ENCODE data around the gene XPOT. TPM values are rescaled to one million over a fixed set of nuclear protein-coding genes. Genes with fewer than 3 reads are reported as not detected.
"Not testable (repeated sequence)": the region's sequence is repeated elsewhere in the genome, so short reads cannot be mapped to it uniquely, and the experiment has no call there.

XPOT gene, protein sequence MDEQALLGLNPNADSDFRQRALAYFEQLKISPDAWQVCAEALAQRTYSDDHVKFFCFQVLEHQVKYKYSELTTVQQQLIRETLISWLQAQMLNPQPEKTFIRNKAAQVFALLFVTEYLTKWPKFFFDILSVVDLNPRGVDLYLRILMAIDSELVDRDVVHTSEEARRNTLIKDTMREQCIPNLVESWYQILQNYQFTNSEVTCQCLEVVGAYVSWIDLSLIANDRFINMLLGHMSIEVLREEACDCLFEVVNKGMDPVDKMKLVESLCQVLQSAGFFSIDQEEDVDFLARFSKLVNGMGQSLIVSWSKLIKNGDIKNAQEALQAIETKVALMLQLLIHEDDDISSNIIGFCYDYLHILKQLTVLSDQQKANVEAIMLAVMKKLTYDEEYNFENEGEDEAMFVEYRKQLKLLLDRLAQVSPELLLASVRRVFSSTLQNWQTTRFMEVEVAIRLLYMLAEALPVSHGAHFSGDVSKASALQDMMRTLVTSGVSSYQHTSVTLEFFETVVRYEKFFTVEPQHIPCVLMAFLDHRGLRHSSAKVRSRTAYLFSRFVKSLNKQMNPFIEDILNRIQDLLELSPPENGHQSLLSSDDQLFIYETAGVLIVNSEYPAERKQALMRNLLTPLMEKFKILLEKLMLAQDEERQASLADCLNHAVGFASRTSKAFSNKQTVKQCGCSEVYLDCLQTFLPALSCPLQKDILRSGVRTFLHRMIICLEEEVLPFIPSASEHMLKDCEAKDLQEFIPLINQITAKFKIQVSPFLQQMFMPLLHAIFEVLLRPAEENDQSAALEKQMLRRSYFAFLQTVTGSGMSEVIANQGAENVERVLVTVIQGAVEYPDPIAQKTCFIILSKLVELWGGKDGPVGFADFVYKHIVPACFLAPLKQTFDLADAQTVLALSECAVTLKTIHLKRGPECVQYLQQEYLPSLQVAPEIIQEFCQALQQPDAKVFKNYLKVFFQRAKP
- total RNA-seq, result 39.3 and 52.2 TPM in 2 replicates

DNA sequence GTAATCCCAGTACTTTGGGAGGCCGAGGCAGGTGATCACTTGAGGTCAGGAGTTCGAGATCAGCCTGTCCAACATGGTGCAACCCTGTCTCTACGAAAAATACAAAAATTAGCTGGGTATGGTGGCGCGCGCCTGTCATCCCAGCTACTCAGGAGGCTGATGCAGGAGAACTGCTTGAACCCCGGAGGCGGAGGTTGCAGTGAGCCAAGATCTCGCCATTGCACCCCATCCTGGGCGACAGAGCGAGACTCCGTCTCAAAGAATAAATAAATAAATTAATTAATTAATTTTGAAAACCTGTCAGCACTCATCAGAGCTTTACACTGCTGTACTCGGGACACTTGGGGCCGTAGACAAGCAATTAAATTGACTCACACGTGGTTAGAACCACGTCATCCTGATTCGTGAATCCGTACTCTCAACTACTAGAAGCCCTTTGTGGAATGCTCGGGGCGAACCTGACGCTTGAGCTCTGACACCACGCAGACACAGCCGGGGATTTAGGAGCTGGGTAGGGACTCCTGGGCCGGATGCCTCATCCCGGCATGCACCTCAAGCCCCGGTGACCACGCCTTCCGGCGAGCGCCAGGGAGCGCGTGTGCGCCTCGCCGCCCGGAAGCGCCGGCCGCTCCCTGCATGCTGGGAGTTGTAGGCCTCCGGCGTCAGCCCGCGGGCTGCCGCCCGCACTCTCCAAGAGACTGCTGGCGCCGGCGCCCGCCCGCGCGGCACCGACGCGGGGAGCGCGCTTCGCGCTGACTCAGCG is at the start of gene XPOT:
Gene XPOT (plus strand): TSS at position 686 of the 763 bp plus-strand sequence. CDS start 5,644 bp downstream, outside the sequence.
- DNase-seq (ENCODE audit: extremely low read depth, low read depth, low spot score), result peak; percentile 72

DNA sequence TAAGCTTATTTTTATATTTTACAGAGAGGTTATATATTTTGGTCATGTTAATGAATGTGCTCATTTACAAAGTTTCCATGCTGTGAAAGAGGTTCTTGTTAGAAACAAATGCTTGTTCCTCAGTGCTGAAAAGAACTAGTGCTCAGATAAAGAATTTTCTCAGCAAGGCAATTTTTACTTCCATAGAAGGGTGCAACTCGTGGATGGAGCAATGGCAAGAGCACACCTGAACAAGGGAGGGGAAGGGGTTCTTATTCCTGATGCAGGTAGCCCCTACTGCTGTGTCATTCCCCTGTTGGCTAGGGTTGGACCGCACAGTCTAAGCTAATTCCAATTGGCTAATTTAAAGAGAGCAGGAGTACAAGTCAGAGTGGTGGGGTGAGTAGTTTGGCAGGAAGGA is 48.0 kb upstream of the XPOT start:
- DNase-seq (ENCODE audit: extremely low read depth, low read depth, low spot score), result not testable (repeated sequence)

DNA sequence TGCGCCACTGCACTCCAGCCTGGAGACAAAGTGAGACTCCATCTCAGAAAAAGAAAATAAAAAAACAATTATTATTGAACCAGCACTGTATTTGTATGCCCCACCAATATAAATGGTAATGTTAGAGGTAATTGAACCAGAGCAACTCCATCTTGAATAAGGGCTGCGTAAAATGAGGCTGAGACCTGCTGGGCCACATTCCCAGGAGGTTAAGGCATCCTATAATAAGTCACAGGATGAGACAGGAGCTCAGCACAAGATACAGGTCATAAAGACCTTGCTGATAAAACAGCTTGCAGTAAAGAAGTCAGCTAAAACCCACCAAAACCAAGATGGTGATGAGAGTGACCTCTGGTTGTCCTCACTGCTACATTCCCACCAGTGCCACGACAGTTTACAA is 43.0 kb upstream of the XPOT start:
- DNase-seq (ENCODE audit: extremely low read depth, low read depth, low spot score), result not testable (repeated sequence)

DNA sequence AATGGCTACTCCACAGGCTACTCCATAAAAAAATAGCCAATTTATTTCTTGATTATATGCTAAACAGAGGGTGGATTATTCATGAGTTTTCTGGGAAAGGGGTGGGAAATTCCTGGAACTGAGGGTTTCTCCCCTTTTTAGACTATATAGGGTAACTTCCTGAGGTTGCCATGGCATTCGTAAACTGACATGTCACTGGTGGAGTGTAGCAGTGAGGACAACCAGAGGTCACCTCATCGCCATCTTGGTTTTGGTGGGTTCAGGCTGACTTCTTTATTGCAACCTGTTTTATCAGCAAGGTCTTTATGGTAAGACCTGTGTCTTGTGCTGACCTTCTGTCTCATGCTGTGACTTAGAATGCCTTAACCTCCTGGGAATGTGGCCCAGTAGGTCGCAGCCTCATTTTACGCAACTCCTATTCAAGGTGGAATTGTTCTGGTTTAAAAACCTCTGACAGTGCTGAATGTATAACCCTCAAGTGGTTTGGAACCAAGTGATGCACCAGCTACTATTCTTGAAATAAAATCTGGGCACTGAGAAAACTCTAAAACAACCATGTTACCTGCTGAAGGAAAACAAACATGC is 41.4 kb upstream of the XPOT start:
- DNase-seq (ENCODE audit: extremely low read depth, low read depth, low spot score), result no peak

DNA sequence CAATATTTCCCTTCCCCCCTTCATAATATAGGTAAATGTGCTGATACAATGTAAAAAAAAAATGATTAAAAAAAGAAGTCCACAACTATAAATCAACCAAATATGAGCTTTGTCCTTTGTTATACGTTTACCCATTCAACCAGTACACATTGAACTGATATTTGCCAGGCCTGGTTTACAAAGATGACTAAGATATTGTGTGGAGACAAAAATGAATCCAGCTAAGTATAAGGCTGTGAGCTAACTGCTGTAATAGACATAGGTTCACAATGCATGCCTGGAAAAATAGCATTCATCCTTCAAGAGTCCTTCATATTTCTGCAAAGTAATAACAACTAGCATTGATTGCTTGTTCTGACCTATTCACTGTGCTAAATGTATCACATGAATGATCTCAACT is 20.5 kb upstream of the XPOT start:
- no peak for DNase-seq (ENCODE audit: extremely low read depth, low read depth, low spot score)

DNA sequence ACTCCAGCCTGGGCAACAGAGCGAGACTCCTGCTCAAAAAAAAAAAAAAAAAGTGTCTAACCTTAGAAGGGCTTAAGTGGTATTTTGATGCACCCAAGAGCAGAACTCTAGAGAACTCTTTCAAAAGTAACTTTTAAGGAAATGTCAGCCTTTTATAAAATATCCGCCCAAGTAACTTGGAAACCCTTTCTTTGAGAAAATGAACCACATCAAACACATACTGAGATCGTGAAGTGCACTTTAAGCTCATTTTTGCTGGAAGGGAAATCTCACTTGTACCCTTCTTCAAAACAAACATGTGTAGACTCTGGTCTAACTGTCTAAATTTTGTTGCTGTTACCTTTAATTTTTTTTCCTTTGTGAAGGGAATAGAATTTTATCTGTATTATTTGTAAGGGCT is 19.2 kb upstream of the XPOT start:
- DNase-seq (ENCODE audit: extremely low read depth, low read depth, low spot score), result no peak

DNA sequence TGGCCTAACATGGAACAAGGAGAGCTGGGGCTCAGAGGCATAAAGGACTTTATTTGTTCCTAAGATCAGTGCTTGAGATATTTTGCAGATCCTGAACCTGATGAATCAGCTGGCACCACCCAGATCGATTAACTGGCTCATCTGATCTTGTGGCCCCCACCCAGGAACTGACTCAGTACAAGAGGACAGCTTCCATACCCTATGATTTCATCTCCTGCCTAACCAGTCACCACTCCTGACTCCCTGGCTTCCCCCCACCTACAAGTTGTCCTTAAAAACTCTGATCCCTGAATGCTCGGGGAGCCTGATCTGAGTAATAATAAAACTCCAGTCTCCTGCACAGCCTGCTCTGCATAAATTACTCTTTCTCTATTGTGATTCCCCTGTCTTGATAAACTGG is 18.7 kb upstream of the XPOT start:
- no peak for DNase-seq (ENCODE audit: extremely low read depth, low read depth, low spot score)

DNA sequence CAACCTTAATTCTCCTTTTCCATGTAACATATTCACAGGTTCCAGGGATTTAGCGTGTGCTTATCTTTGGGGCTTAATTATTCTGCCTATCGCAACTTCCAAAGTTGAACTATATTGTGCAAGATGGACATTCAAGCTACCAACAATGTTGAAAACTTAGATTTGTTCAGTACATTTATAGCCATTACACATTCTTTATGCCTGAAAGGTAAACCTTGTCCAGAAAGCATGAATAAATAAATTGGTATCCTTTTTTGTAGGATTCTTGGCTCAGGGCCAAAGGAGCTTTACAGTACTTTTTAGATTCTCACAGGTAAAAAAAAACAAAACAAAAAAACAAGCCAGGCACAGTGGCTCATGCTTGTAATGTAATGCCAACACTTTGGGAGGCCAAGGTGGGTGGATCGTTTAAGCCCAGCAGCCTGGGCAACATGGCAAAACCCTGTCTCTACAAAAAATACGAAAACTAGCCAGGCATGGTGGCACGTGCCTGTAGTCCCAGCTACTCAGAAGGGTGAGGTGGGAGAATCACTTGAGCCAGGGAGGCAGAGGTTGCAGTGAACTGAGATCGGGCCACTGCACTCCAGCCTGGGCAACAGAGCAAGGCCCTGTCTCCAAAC is 16.9 kb upstream of the XPOT start:
- DNase-seq (ENCODE audit: extremely low read depth, low read depth, low spot score), result no peak

DNA sequence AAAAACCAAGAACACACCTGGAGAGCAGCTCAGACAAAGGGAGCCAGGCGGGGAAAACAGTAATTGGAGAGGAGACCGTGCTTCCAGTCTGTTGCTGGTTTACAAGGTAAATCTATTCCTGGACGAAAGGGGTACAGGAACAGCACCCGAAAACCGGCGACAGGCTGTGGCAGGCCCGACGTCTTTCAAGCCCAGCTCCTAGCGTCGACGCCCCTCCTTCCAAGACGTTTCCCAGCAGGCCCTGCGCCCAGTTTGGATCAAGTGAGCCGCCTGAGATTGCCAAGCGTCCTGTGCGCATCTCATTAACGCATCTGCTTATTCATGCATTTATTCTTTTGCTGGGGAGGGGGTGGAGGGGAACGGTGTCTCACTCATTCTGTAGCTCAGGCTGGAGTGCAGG is 15.0 kb upstream of the XPOT start:
- DNase-seq (ENCODE audit: extremely low read depth, low read depth, low spot score), result no peak

DNA sequence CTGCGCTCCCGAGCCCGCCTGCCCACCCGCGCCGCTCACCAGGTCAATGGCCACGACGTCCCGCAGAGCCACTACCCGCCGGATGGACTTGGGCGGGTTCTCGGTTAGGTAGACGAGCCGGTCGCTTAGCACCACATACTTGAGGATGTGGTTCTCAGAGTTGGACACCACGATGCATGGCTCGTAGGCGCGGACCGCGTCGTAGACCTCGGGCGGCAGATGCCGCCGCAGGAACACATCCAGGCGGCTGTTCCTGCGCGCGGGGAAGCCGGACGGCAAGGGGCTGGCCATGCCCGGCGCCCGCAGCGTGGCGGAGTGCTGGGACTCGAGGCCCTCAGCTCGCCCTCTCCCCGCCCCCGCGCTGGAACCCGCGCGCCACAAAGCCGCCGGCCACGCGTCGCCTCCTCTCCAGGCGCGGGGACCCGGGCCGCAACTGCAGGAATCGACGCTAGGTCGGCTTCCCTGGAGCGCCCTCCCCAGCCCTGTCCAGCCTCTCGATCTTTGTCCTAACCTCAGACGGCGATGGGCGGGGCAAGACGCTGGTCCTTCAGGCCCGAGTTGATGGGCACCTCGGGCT is 13.8 kb upstream of the XPOT start, which contains the start of gene C12orf56:
Gene C12orf56 (minus strand): TSS at position 484 of the 577 bp plus-strand sequence. CDS start 193 bp downstream, at position 291.
- no peak for DNase-seq (ENCODE audit: extremely low read depth, low read depth, low spot score)

DNA sequence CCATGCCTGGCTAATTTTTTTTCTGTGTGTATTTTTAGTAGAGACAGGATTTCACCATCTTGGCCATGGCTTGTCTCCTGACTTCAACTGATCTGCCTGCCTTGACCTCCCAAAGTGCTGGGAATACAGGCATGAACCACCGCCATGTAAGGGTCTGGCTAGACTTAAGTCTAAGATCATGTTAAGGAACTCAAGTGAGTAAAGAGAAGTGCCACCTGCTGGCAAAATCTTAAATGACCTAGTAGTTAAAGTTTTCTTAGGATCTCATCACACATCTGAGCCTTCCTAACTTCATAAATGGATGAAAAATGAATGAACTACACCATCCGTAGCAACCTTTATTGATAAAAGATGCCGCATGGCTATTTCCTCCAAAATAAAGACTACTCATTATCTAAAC is 12.0 kb upstream of the XPOT start:
- DNase-seq (ENCODE audit: extremely low read depth, low read depth, low spot score), result no peak

DNA sequence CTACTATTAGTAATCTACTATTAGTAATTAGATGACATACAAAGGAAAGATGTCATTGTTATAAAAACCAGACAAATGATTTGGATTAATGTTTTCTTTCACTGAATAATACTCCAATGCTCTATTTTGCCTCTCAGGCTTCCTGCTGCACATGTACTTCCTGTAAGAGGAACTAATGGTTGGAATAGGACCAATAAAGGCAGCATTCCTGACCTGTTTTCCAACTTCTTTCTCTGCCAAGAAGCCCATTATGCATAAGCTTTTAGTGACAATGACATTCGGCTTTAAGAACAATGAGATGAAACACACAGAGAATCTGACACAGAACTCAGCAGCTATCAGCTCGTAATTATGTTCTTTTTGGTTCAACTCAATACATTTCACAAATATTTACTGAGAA is 8.5 kb upstream of the XPOT start:
- DNase-seq (ENCODE audit: extremely low read depth, low read depth, low spot score), result peak; percentile 71

DNA sequence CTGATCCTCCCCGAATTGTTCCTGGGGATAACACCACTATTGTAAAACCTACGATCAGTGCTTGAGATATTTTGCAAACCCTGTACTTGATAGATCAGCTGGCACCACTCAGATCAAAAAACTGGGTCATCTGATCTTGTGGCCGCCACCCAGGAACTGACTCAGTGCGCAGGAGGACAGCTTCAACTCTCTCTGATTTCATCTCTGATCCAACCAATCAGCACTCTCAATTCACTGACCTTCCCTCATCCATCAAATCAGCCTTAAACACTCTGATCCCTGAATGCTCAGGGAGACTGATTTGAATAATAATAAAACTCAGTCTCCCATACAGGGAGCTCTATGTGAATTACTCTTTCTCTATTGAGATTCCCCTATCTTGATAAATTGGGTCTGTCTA is 4.2 kb upstream of the XPOT start:
- no peak for DNase-seq (ENCODE audit: extremely low read depth, low read depth, low spot score)

DNA sequence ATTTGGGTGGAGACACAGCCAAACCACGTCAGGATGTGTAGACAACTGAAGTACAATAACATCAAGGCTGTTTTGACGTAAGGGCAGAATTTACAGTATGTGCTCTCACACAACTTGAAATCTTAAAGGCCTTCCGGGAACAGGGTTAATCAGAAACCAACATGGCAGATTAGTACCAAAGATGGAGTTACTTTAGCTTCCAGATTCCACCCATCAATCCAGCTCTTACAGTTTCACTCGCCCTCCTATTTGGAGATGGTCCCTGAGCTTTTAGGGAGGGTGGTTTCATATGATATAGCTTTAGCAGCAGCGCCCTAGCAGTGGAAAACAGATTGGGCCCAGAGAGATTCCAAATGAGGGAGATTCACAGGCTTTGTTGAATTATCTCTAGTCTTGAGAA is 2.0 kb upstream of the XPOT start:
- no peak for DNase-seq (ENCODE audit: extremely low read depth, low read depth, low spot score)

DNA sequence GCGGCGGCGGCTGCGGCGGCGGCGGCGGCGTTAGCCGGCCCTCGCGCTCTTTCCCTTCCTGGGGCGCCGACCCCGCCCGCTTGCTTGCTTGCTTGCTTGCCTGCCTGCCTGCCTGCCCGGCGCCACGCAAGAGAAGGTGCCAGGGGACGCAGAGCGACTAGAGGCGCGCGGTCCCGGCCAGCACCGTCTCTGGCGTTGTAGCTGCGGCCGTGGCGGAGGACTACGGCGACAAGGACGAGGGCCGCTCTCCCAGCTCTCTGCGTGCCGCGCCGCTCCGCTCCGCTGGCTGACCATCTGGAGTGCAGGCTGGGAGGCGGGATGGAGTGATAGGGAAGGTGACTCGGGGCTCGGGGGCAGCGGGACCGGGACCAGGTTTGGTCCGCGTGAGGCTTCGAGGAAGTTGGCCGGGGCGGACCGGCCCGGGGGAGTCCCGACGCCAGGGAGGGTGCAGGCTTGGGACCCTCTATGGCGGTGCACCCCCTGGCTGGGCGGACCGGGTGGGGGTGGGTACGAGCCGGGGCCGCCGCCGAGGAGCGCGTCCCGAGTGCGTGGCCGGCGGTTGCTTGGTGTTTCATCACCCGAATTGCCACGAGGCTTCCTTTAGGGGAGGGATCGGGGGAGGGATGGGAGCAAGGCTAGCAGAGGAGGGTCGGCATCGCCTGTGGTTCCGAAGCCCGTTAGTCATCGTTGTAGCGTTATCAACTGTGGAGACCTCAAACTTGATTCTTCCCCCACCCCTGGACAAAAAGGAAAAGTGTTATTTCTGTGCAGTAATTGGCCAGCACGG is 471 bp downstream of the XPOT start:
- DNase-seq (ENCODE audit: extremely low read depth, low read depth, low spot score), result no peak

DNA sequence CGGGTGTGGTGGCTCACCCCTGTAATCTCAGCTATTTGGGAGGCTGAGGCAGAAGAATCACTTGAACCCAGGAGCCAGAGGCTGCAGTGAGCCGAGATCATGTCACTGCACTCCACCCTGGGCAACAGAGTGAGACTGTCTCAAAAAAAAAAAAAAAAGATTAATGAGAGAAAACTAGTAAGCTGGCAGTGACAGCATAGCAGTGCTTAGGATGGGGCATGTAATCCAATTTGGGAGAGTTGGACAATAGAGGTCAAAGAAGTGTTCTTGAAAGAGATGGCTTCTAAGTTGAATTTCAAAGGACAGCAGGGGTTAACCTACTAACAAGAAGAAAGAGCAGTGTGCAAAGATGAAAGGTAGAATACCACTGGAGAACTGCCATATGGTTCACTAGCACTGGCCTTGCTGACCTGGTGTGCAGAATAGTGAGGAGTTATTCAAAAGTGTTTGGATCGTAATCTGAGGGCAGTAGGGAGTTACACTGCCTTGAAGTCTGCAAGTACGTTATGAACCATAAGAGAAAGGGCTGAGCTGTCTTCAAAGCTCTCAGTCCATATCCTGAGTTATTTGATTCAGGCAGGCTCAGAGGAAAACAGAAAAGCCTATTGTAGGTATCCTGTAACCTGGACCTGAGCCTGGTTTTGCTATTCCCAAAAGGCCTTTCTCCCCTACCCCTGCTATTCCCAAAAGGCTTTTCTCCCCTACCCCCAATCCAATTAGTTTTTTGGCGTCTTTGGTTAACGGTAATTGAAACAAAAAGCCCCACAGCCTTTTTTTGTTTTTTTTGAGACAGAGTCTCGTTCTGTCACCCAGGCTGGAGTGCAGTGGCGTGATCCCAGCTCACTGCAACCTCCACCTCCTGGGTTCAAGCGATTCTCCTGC is 3.4 kb downstream of the XPOT start:
- DNase-seq (ENCODE audit: extremely low read depth, low read depth, low spot score), result no peak

DNA sequence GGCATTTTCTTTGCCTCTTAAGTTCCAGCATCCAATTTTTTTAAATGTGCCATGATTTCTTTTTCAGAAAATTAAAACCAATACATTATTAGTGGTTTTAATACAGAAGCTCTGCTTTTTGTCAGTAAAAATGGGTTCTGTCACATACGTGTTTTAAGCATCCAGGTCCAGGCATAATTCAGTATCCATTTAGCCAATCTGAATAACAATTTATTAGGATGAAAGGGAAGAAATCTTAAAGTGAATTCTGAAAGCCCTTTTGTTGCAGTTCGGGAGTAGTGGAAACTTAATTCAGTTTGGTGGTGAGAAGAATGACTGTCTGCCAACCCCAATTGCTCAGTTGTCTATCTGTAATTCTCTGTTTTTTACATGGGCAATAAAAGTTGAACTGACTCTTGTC is 7.2 kb downstream of the XPOT start:
- no peak for DNase-seq (ENCODE audit: extremely low read depth, low read depth, low spot score)

DNA sequence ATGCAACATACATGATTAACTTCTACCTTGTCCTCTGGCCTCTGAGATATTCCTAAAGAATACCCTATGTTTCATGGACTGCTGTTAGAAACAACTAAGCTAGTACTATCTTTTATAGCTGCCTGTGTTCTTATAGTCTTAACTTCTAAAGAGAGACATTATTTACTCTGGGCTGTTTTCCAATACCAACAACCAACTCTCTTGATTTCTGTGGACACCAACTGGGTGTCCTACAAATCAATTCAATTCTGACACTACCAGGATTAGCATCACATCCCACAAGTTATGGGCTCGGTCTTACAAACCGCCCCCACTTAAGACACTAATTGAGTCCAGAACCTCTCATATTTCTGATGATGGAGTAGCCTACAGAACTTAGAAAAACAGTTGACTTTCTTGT is 8.3 kb downstream of the XPOT start:
- DNase-seq (ENCODE audit: extremely low read depth, low read depth, low spot score), result no peak

All from glomerular endothelial cell (primary cell).